K562 treated with DMSO at 1 percent for 4 hours (cell line): ENCODE data around the gene PTPN22. TPM values are rescaled to one million over a fixed set of nuclear protein-coding genes. Genes with fewer than 3 reads are reported as not detected.

Experiments
- total RNA-seq: library from RNA; unstranded; fragments of 300-600 nt; gene quantifications from 2 replicates; pipeline ENCODE4 v1.2.3, GENCODE V29; 2022; ENCODE audit not compliant: insufficient read depth

The PTPN22 gene
- 0.75 and 0.84 TPM in 2 replicates for total RNA-seq

DNA sequence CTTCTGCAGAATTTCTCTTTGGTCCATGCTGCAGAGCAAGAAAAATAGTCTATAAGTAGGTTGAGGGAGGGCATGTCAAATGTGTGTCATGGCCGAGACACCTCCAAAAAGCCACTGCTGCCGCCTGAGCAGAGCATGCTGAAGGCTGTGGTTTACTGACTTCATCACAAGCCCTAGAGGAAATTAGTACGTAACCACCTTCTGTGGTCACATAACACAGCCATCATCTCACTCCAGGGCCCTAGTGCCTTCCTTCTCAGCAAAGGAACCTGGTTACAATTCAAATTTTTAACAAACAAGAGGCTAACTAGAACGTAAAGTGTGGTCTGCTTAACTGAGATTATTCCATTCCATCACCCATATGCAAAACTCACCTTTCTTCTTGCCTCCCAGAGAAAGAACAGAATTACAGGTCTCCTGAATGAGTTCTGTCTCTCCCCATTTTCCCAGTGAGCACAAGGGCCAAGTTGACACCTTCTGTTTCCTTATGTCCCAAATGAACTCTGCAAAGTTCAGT is at the start of gene PTPN22:
TSS of gene PTPN22 (minus strand) at position 116 of the 517 bp plus-strand sequence.

GRCh38 chr1:113904674-113905434 is 33.3 kb upstream of the PTPN22 start, which contains the start of the genes AP4B1 and DCLRE1B:
AP4B1 (minus strand) TSS chr1:113904799; CDS start chr1:113904717, 82 bp downstream.
DCLRE1B (plus strand) TSS chr1:113905326; CDS start chr1:113905587, 261 bp downstream.

GRCh38 chr1:113887402-113888175 is 16.1 kb upstream of the PTPN22 start, which contains the start of gene BCL2L15:
BCL2L15 (minus strand) TSS chr1:113887581; CDS start chr1:113887375, 206 bp downstream.

GRCh38 chr1:113811888-113812660 is 59.4 kb downstream of the PTPN22 start, which contains the start of gene RSBN1:
RSBN1 (minus strand) TSS chr1:113812476; CDS start chr1:113812412, 64 bp downstream.

Other genes starting within 250 kb of the PTPN22 start
- gene PHTF1, start 112.2 kb downstream of the PTPN22 start, total RNA-seq, result 32.9 and 39.8 TPM in 2 replicates
- 10.7 and 13.8 TPM in 2 replicates for gene RSBN1, start 59.2 kb downstream of the PTPN22 start, total RNA-seq
- not detected in 2 replicates for gene BCL2L15, start 15.9 kb upstream of the PTPN22 start, total RNA-seq
- gene AP4B1, start 33.1 kb upstream of the PTPN22 start, total RNA-seq, result 7.4 and 10.2 TPM in 2 replicates
- gene DCLRE1B, start 33.6 kb upstream of the PTPN22 start, total RNA-seq, result 12.2 and 15.5 TPM in 2 replicates
- 25.3 and 39.0 TPM in 2 replicates for gene HIPK1, start 57.6 kb upstream of the PTPN22 start, total RNA-seq
- not detected in 2 replicates for gene OLFML3, start 107.8 kb upstream of the PTPN22 start, total RNA-seq